K562 (cell line): ENCODE measurements around the gene KIAA0513. TPM values are rescaled to one million over a fixed set of nuclear protein-coding genes. Genes with fewer than 3 reads are reported as not detected.
A peak's percentile ranks its signal among the peaks of the same experiment; 100 is the strongest.

Source experiments
- CBX3 ChIP-seq, 2 experiments: IDR thresholded peaks; 1 replicate in 1 of 2; 2 replicates in 1 of 2; pipeline ENCODE4 v1.6.1; 2012; ENCODE audit warnings: inconsistent platforms in 2 of 2, low read length in 2 of 2, borderline replicate concordance in 1 of 2, control low read depth in 1 of 2
- CREB1 ChIP-seq, 2 experiments: sonication (generic) in 1 of 2; formaldehyde crosslinking in 1 of 2; IDR thresholded peaks; 2 replicates each; pipeline versions ENCODE4 v1.6.1 to v1.8.0; 2012 to 2022; ENCODE audit warnings: inconsistent platforms in 1 of 2, mild to moderate bottlenecking in 1 of 2, missing genetic modification reagents in 1 of 2, moderate library complexity in 1 of 2
- FOXM1 ChIP-seq, 2 experiments: fragments of 450-650 bp in 1 of 2; sonication (generic) in 1 of 2; formaldehyde crosslinking in 1 of 2; IDR thresholded peaks; 2 replicates each; pipeline versions ENCODE4 v1.6.1 to v1.9.0; 2017 to 2022; ENCODE audit warnings: low read depth in 2 of 2, mild to moderate bottlenecking in 2 of 2, missing genetic modification reagents in 1 of 2, moderate library complexity in 1 of 2
- HDAC3 ChIP-seq: fragments of 450-650 bp; IDR thresholded peaks from 2 replicates; pipeline ENCODE4 v1.6.1; 2018; ENCODE audit warnings: borderline replicate concordance, mild to moderate bottlenecking, moderate library complexity; ENCODE audit not compliant: partially characterized antibody
- HMG20B ChIP-seq: fragments of 250-450 bp; sonication (Bioruptor Pico); IDR thresholded peaks from 2 replicates; pipeline ENCODE4 v1.5.0; 2021; ENCODE audit warnings: mild to moderate bottlenecking
- JUND ChIP-seq, 2 experiments: IDR thresholded peaks; 2 replicates in 1 of 2; 3 replicates in 1 of 2; pipeline ENCODE4 v1.6.1; 2011; ENCODE audit warnings: borderline replicate concordance in 2 of 2, low read depth in 2 of 2, low read length in 2 of 2, improper control_type of control experiment in 1 of 2, missing biosample characterization in 1 of 2, missing genetic modification characterization in 1 of 2, missing genetic modification reagents in 1 of 2
- MAZ ChIP-seq, 2 experiments: fragments of 450-650 bp in 1 of 2; sonication (generic) in 1 of 2; formaldehyde crosslinking; IDR thresholded peaks in 1 of 2; conservative IDR thresholded peaks in 1 of 2; 2 replicates each; pipeline versions ENCODE4 v1.4.0 to v1.5.0; 2020; ENCODE audit warnings: mild to moderate bottlenecking in 1 of 2, missing genetic modification reagents in 1 of 2
- RBM25 ChIP-seq: fragments of 200-400 bp; formaldehyde crosslinking; IDR thresholded peaks from 2 replicates; pipeline ENCODE4 v1.6.1; 2018; ENCODE audit warnings: low read length, low read depth, moderate library complexity; ENCODE audit not compliant: severe bottlenecking
- SP1 ChIP-seq: sonication (generic); formaldehyde crosslinking; IDR thresholded peaks from 2 replicates; pipeline ENCODE4 v1.8.1; 2022; ENCODE audit warnings: mild to moderate bottlenecking, missing genetic modification reagents
- TAF7 ChIP-seq: fragments of 450-650 bp; IDR thresholded peaks from 2 replicates; pipeline ENCODE4 v1.6.1; 2016; ENCODE audit warnings: missing genetic modification characterization, missing compliant biosample characterization
- TOE1 ChIP-seq, 2 experiments: fragments of 450-650 bp in 1 of 2; sonication (generic) in 1 of 2; formaldehyde crosslinking in 1 of 2; IDR thresholded peaks; 2 replicates each; pipeline versions ENCODE4 v1.7.1 to v1.8.0; 2016 to 2022; ENCODE audit warnings: borderline replicate concordance in 2 of 2, mild to moderate bottlenecking in 2 of 2, antibody characterized with exemption in 1 of 2, inconsistent platforms in 1 of 2, low read depth in 1 of 2, missing genetic modification reagents in 1 of 2, moderate library complexity in 1 of 2
- ZNF232 ChIP-seq: sonication (generic); formaldehyde crosslinking; IDR thresholded peaks from 2 replicates; pipeline ENCODE4 v1.8.0; 2022; ENCODE audit warnings: mild to moderate bottlenecking, missing genetic modification reagents
- ZNF318 ChIP-seq, 2 experiments: fragments of 450-650 bp; IDR thresholded peaks; 2 replicates each; pipeline ENCODE4 v1.6.1; 2016; ENCODE audit warnings: mild to moderate bottlenecking in 2 of 2, borderline replicate concordance in 1 of 2, low read depth in 1 of 2, moderate library complexity in 1 of 2
- polyA plus RNA-seq, 8 experiments: library from polyadenylated mRNA; depleted of rRNA in 4 of 8; stranded (reverse) in 5 of 8; unstranded in 3 of 8; fragments of >200 nt; fragmentation: Nextera tagmentation in 2 of 8; fragmentation: Illumina TruSeq in 1 of 8; extraction: Ambion mirVana in 2 of 8; extraction: Trizol in 1 of 8; gene quantifications; 2 replicates each; pipeline versions ENCODE4 v1.2.1 to v1.2.3, GENCODE V29; 2011 to 2014; ENCODE audit warnings: inconsistent platforms in 1 of 8, missing spikeins in 1 of 8
- total RNA-seq, 7 experiments: library from RNA; depleted of rRNA in 6 of 7; stranded (reverse); fragments of >200 nt in 6 of 7; fragmentation: Illumina TruSeq in 2 of 7; extraction: Trizol in 2 of 7; gene quantifications; 2 replicates each; pipeline versions ENCODE4 v1.2.1 to v1.2.3, GENCODE V29; 2011 to 2021; ENCODE audit warnings: low replicate concordance in 1 of 7
- TF ChIP-seq, protein P1 (sequence below): sonication (generic); formaldehyde crosslinking; IDR thresholded peaks from 2 replicates; pipeline ENCODE4 v1.8.0; 2023; ENCODE audit warnings: mild to moderate bottlenecking, missing genetic modification reagents

KIAA0513 gene
- total and polyA plus RNA-seq, 9 of the 15 experiments (the other 6 are each of a cell fraction or from before 2014, with no cell fraction given): 0.18 to 13.7 (median 10.2) TPM

DNA sequence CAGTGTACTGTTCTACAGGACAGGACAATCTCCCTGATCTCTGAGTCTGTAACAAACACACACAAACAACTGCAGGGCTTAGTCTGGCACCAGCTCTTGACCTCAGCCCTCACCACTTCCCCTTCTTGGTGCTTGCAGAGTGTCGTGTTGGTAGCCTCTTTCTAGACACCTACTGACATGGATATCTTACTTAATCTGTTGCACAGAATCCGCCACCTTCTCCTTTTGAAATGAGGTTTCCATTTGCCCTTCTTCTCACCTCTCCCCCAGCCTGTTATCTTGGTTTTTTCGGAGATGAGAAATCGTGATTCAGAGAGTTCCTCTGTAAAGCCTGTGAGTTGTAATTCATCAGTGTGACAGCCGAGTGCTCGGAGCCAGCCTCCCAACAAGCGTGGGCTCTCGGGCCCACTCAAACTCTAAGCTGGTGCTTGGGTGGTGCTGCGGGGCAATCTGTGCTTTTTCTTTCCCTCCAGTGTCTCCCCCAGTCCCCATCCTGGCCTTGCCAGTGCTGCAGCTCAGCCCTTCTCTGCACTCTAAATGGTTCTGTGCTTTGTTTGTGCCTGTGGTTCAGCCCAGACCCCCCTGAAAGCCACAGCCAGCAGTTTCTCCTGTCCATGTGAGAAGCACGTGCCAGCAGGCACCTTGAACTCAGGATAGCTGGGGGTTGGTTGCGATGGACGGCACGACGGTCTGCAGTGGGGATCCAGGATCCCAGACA lies 28.1 kb downstream of the KIAA0513 start (continued):
- TF ChIP-seq ZNF318 (IDR thresholded peaks at IDR 0.05; ENCODE audit: borderline replicate concordance in 1 of 2, low read depth in 1 of 2): peak in 1 of 2 experiments; percentile 95; a peak in 2 of 4 replicates
- 0 out of 2 replicates have a peak, but pooled peaks have one; percentile 50 for TF ChIP-seq ZNF232 (CRISPR knock-in tag)
- no peak; a peak in 1 of 3 replicates for TF ChIP-seq CBX3 (IDR thresholded peaks at IDR 0.05; ENCODE audit: borderline replicate concordance in 1 of 2, low read length in 2 of 2)
- TF ChIP-seq CREB1 (IDR thresholded peaks at IDR 0.05): no peak
- TF ChIP-seq CREB1 (CRISPR knock-in tag; IDR thresholded peaks at IDR 0.05): no peak
- TF ChIP-seq HMG20B (CRISPR knock-in tag): no peak
- TF ChIP-seq MAZ (CRISPR knock-in tag; conservative IDR thresholded peaks at IDR 0.05 in 1 of 2, IDR thresholded peaks at IDR 0.05 in 1 of 2): peak; percentile 47 to 51; a peak in 2 of 4 replicates
- no peak for TF ChIP-seq RBM25
- peak; percentile 47 for TF ChIP-seq JUND (IDR thresholded peaks at IDR 0.05; ENCODE audit: borderline replicate concordance, low read depth, low read length)
- TF ChIP-seq JUND (tag; IDR thresholded peaks at IDR 0.05; ENCODE audit: borderline replicate concordance, low read depth, low read length): peak; percentile 87; the same call in 1 of the 3 replicates
- TF ChIP-seq TOE1 (IDR thresholded peaks at IDR 0.05; ENCODE audit: borderline replicate concordance): no peak
- no peak for TF ChIP-seq TOE1 (CRISPR knock-in tag; IDR thresholded peaks at IDR 0.05; ENCODE audit: borderline replicate concordance, low read depth)
- TF ChIP-seq FOXM1 (IDR thresholded peaks at IDR 0.05; ENCODE audit: low read depth): no peak; the same call in 1 of the 2 replicates
- TF ChIP-seq FOXM1 (CRISPR knock-in tag; IDR thresholded peaks at IDR 0.05; ENCODE audit: low read depth): no peak
- TF ChIP-seq, protein P1, sequence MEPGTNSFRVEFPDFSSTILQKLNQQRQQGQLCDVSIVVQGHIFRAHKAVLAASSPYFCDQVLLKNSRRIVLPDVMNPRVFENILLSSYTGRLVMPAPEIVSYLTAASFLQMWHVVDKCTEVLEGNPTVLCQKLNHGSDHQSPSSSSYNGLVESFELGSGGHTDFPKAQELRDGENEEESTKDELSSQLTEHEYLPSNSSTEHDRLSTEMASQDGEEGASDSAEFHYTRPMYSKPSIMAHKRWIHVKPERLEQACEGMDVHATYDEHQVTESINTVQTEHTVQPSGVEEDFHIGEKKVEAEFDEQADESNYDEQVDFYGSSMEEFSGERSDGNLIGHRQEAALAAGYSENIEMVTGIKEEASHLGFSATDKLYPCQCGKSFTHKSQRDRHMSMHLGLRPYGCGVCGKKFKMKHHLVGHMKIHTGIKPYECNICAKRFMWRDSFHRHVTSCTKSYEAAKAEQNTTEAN (CRISPR knock-in tag): 0 out of 2 replicates have a peak, but pooled peaks have one; percentile 36
- TF ChIP-seq SP1 (CRISPR knock-in tag): no peak
- TF ChIP-seq TAF7 (tag): 0 out of 2 replicates have a peak, but pooled peaks have one; percentile 5
- TF ChIP-seq HDAC3: no peak
